AG08396 (cell line): ENCODE data around the gene GTPBP10.
"Not testable (repeated sequence)": the region's sequence is repeated elsewhere in the genome, so short reads cannot be mapped to it uniquely, and the experiment has no call there.

Source experiments
- DNase-seq: peaks from one replicate; pipeline ENCODE4 v3.0.0; 2012; ENCODE audit warnings: low spot score, mixed read lengths

The GTPBP10 gene, protein sequence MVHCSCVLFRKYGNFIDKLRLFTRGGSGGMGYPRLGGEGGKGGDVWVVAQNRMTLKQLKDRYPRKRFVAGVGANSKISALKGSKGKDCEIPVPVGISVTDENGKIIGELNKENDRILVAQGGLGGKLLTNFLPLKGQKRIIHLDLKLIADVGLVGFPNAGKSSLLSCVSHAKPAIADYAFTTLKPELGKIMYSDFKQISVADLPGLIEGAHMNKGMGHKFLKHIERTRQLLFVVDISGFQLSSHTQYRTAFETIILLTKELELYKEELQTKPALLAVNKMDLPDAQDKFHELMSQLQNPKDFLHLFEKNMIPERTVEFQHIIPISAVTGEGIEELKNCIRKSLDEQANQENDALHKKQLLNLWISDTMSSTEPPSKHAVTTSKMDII

DNA sequence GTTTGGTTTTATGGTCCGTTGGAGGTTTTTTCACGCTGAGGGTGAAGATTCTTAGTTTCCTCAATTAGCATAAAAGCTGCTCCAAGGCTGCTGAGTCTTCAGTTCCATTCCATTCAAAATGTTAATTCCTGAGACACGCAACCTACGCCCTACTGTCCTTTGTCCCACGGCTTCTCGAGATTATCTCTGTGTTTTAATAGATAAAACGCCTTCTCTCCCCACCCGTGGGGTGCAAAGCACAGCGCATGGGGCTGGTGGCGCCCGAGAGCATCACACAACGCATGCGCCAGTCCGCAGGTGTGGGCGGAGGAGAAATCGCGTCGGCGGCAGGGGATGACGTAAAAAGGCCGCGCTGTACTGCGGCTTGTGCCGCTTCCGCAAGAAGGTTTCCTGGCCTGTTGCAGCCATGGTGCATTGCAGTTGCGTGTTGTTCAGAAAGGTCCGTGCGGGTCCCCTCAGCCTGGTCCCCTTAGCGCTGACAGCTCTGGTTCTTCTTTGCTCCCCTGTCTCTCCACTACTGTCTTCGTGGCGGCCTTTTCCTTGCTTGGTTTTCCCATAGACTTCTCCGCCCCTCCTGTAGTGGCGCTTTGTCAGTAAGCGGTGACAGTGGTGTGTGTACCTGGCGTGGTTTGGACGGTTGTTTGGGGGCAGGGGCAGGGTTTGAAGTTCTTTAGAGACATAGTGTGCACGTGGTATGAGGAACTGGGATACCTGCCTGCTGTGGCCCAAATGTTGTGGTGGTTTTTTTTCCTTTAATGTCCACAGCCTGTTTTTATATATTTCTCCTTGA is at the start of gene GTPBP10:
TSS of gene GTPBP10 (plus strand) at position 381 of the 790 bp plus-strand sequence. CDS start at position 407, 26 bp downstream.
- DNase-seq = peak; percentile 97

- DNase-seq = peak; percentile 49
These were observed 48.1 kb upstream of the GTPBP10 start for GRCh38 chr7:90298145-90299038.

GRCh38 chr7:90303241-90303640 is 43.3 kb upstream of the GTPBP10 start:
- no peak for DNase-seq

GRCh38 chr7:90309872-90310271 is 36.6 kb upstream of the GTPBP10 start:
- DNase-seq = no peak

DNA sequence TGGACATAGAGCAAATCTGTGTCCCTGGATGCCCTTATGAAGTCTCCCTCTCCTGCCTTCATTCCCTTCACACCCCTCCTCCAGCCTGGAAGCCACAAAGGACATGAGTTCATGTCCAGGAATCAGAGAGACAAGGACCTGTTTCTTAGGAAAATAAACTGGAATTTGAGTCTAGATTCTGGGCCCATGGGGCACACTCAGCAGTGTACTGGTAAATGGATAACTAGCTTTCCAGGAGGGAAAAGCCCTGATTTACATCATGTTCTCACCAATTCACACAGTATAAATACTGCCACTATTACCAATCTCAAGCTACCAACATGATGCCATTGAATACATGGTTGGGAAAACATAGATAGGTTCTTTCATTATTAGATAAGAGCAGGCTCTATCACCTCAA is 35.3 kb upstream of the GTPBP10 start:
- no peak for DNase-seq

DNA sequence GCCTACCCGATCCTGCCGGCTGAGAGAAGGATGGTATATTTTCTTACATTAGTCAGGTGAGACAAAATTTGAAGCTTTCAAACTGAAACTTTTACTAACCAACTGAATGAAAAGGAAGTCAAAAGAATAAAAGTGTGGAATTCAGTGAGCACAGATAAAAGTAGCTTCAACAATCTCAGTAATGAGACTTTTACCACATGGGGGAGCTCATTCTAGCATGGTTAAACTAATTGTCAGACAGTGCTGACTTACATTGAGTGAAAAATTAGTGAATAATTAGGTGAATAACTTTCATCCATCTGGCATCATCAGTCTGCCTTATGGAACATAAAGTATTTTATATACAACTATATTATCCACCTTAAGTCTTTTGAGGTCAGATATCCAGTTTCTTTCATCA is 33.8 kb upstream of the GTPBP10 start:
- DNase-seq = no peak

DNA sequence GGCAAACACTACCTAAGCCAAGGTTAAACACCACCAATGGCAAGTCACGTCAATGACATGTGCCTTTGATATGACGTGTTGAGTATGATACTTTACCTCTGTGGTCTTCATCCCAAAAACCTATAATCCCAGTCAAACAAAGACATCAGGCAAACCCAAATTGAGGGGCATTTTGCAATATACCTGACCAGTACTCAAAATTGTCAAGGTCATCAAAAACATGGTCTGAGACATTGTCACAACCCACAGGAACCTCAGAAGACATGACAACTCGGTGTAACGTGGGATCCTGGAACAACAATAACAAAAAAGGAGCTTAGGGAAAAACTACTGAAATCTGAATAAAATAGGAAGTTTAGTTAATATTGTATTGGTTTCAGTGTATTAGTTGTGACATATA is 32.6 kb upstream of the GTPBP10 start:
- DNase-seq = no peak

- DNase-seq = no peak
These were observed 26.5 kb upstream of the GTPBP10 start for GRCh38 chr7:90320014-90320413.

DNA sequence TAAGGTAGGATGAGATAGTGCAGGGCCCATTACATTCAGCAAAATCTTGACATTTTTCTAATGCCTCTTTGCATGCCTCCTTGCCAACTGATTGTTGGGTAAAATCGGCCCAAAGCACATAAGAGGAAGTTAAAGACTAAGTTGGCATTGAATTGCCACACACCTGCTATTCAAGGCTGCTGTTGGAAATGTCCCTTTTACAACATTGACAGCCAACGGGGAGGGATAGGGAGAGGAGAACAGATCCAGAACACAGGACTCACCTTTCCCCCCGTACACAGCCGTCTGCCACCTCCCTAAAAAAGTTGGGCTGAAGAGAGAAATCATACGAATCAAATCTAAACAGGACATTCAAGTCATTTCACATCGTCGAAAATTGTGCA is 26.1 kb upstream of the GTPBP10 start:
- no peak for DNase-seq

DNA sequence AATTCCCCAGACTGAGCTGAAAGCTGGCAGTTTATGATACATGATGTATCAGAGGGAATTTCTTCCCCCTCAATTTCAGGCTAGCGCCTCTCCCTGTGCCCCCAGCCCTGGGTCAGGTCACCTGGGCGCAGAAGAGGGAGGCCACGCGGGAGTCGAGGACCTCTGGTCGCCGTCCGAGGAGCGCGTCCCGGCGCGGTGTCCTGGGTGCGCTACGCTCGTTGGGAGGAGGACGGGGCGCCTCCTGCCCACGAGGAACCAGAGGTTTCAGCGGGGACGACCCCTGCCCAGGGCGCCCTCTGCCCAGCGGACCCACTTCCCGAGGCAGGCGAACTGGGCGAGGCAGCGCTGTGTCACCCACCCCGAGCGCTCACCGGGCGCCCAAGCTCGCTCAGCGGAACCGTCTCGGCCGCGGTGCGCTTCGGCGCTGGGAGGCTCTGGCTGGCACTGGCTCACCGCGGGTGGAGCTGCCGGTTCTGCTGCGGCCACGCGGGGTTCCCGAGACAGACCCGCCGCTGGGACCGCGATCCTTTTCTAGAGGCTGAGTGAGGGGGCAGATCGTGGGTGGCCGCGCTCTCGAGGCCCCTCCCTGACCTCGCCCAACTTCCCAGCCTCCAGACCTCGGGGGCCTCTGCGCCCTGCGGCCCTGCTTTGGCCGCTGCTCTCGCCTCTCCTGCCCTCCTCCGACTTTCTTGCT is 25.6 kb upstream of the GTPBP10 start, which contains the start of gene FAM237B:
TSS of gene FAM237B (minus strand) at position 504 of the 694 bp plus-strand sequence. CDS start 1,556 bp downstream, outside the sequence.
- peak; percentile 55 for DNase-seq

- no peak for DNase-seq
These were observed 23.7 kb upstream of the GTPBP10 start for GRCh38 chr7:90322837-90323236.

- no peak for DNase-seq
These were observed 20.0 kb upstream of the GTPBP10 start for GRCh38 chr7:90326500-90326899.

- DNase-seq = no peak
These were observed 12.2 kb upstream of the GTPBP10 start for GRCh38 chr7:90334193-90334843.

DNA sequence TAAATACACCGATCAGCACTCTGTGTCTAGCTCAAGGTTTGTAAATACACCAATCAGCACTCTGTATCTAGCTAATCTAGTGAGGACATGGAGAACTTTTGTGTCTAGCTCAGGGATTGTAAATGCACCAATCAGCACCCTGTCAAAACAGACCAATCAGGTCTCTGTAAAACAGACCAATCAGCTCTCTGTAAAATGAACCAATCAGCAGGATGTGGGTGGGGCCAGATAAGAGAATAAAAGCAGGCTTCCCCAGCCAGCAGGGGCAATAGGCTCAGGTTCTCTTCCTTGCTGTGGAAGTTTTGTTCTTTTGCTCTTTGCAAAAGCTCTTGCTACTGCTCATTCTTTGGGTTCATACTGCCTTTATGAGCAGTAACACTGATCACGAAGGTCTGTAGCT is 11.6 kb upstream of the GTPBP10 start:
- not testable (repeated sequence) for DNase-seq

- DNase-seq = no peak
These were observed 9.4 kb upstream of the GTPBP10 start for GRCh38 chr7:90337106-90337505.

- DNase-seq = no peak
These were observed 1.5 kb upstream of the GTPBP10 start for GRCh38 chr7:90345016-90345415.

GRCh38 chr7:90345595-90346335 is 751 bp upstream of the GTPBP10 start:
- DNase-seq = peak; percentile 10

- DNase-seq = no peak
These were observed 1.2 kb downstream of the GTPBP10 start for GRCh38 chr7:90347759-90348158.

DNA sequence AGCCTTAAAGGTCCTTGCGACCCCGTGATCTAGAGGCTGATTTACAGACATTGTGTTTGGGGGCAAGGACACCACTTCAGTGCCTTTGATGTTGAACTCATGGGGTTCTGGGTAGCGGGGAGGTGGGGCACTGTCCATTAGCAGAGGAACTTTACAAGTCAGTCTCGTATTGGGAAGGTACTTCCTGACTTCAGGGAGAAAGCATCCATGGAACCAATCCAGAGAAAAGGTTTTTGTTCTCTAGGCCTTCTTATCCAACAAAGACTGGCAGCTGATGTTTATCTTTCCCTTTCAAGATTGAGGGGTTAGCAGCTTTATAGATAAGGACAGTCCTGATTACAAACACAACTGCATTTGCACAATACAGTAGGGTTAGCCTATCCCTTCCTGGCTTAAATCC is 2.8 kb downstream of the GTPBP10 start:
- DNase-seq = no peak

- not testable (repeated sequence) for DNase-seq
These were observed 3.5 kb downstream of the GTPBP10 start for GRCh38 chr7:90350032-90350431.
